ENCODE results near the gene ACOT12. TPM values are rescaled to one million over a fixed set of nuclear protein-coding genes. Genes with fewer than 3 reads are reported as not detected.

Gene ACOT12
- not detected for total RNA-seq

DNA sequence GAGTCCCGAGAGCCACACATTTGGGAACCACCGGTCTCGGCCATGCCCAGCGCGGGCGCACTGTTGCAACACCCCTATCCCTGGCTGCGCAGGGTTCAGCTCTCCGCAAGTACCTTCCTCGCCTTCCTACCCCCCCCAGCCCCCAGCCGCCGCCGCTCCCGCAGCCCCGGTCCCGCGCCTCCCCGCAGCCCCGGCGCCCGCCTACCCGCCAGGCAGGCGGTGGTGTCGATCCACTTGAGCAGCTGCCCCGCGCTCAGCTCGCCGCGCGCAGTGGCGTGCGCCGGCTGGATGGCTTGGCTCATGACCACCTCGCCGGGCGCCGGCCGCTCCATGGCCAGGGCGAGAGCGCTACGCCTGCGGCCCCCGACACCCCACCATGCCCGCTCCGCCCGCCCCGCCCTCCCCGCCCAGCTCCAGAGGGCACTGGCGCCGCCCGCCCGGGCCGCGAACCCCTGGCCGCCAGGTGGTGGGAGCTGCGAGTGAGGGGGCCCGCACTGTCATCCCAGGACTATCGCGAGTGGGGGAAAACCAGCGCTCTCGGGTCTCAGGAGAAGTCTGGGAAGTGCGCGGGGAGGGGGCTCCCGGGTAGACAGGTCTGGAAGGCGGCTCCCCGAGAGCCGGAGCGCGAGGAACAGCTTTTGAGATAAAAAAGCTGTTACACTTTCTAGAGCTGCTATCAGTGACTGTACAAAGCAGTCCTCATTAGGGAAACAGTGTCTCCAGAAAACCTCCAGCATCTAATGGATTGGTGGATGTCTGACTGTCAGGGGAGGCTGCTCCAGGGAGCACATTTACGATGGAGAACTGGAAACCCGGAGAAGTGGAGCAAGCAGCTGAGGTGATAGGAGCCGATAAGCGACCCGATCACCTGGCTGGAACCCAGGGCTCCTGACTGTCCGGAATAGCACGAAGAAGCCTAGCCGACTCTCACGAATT is at the start of gene ACOT12:
Gene ACOT12 (minus strand): TSS at position 352 of the 936 bp plus-strand sequence. CDS start 20 bp downstream, at position 332.

DNA sequence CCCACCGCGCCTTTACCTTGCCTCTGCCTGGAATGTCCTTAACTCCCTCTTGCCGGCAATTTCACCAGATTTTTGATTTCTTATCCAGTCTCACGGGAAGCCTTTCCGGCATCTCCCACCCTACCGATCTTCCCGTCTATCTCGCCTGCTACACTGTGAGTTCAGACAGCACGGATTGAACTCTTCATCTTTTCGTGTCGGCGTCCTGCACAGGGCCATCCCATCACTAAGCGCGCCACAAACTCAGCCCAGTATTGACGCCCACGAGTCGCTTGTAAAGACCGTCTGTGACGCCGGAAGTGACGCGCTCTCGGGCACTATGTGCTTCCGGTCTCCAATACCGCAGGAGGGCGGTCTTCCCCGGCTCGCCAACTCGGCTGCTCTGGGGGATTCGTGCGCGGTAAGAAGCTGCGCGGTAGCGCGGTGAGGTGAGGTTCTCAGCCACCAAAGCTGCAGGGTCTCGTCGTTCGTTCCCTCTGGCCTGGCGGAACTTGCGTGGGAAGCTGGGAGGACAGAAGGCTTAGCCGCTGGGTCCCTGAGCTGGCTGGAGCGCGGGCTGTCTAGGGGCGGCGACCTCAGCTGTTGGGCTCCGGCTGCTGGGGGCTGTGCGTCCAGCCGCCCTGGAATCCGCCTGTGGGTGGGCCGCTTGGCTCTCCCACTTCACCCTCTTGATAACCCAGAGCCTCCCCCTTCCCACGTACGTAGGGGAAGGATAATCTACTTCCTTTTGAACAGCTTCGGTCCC is 92.5 kb downstream of the ACOT12 start, which contains the start of gene ZCCHC9:
Gene ZCCHC9 (plus strand): TSS at position 317 of the 745 bp plus-strand sequence. CDS start 3,171 bp downstream, outside the sequence.

Other genes starting within 250 kb of the ACOT12 start
- not detected for gene CKMT2, start 160.8 kb downstream of the ACOT12 start, total RNA-seq
- gene ZCCHC9, start 92.5 kb downstream of the ACOT12 start, total RNA-seq = 10 to 100 TPM; 29.4 to 32.3 TPM